ENCODE results near the gene ELOVL1.

GRCh38 chr1:43376723-43377235 is 9.0 kb upstream of the ELOVL1 start:
- no peak for TF ChIP-seq CTCF (IDR thresholded peaks at IDR 0.05; ENCODE audit: low read depth, low read length, missing input control)
- no peak for TF ChIP-seq GABPA (IDR thresholded peaks at IDR 0.05 in 1 of 2, conservative IDR thresholded peaks at IDR 0.05 in 1 of 2)
- no peak for TF ChIP-seq YY1 (IDR thresholded peaks at IDR 0.05)
- TF ChIP-seq MAX (IDR thresholded peaks at IDR 0.05) = no peak
